Effector memory CD8-positive, alpha-beta T cell (primary cell): ENCODE results near the gene SYNC.

ENCODE experiments used
- ATAC-seq: fragments of 150-1000 bp; cut with Tn5 transposase; replicated peaks from 2 replicates; pipeline ENCODE4 v1.10.0; 2021; ENCODE audit warnings: mild to moderate bottlenecking, moderate library complexity
- DNase-seq, 3 experiments: peaks; one replicate each; pipeline ENCODE4 v3.0.0; 2021
- H3K27ac Mint-ChIP-seq, 2 donors: one replicate each; pipeline ENCODE4 v1.8.0; 2022; ENCODE audit warnings: mild to moderate bottlenecking in 2 of 2, mixed read lengths in 2 of 2, moderate library complexity in 2 of 2
- H3K27me3 Mint-ChIP-seq, 2 donors: one replicate each; pipeline ENCODE4 v1.8.0; 2022; ENCODE audit warnings: mixed read lengths in 2 of 2
- H3K36me3 Mint-ChIP-seq: one replicate; pipeline ENCODE4 v1.8.0; 2022; ENCODE audit warnings: mild to moderate bottlenecking, moderate library complexity, mixed read lengths; ENCODE audit not compliant: insufficient read depth
- H3K4me1 Mint-ChIP-seq, 2 donors: one replicate each; pipeline ENCODE4 v1.8.0; 2022; ENCODE audit warnings: low read depth in 2 of 2, mixed read lengths in 2 of 2
- H3K4me3 Mint-ChIP-seq, 2 donors: one replicate each; pipeline ENCODE4 v1.8.0; 2022; ENCODE audit warnings: mild to moderate bottlenecking in 2 of 2, mixed read lengths in 2 of 2, moderate library complexity in 2 of 2
- H3K9me3 Mint-ChIP-seq, 2 donors: one replicate each; pipeline ENCODE4 v1.8.0; 2022; ENCODE audit warnings: mixed read lengths in 2 of 2

SYNC gene

GRCh38 chr1:32736812-32737791, 34.5 kb upstream of the SYNC start:
- H3K9me3 Mint-ChIP-seq: no peaks in the 10 kb centered on the region
- H3K36me3 Mint-ChIP-seq: no peaks in the 10 kb centered on the region
- peaks cover 0 to 21% of the 10 kb centered on the region in 2 donors for H3K27me3 Mint-ChIP-seq
- H3K4me1 Mint-ChIP-seq: peaks cover 0 to 3% of the 10 kb centered on the region in 2 donors
- ATAC-seq: no peak
- no peak for DNase-seq
- no peak overlapping the region for H3K4me3 Mint-ChIP-seq
- H3K27ac Mint-ChIP-seq: peak overlapping the region in 1 of 2 donors; percentile 29

- no peak for DNase-seq
- no peak overlapping the region for H3K4me3 Mint-ChIP-seq
- no peak overlapping the region for H3K27ac Mint-ChIP-seq
- H3K9me3 Mint-ChIP-seq: no peaks in the 10 kb centered on the region
- peaks cover 7 to 9% of the 10 kb centered on the region in 2 donors for H3K4me1 Mint-ChIP-seq
- H3K27me3 Mint-ChIP-seq: peaks cover 0 to 11% of the 10 kb centered on the region in 2 donors
- no peaks in the 10 kb centered on the region for H3K36me3 Mint-ChIP-seq
- ATAC-seq: no peak
These were observed 31.2 kb upstream of the SYNC start for GRCh38 chr1:32733582-32734321.

GRCh38 chr1:32729254-32730046, 26.9 kb upstream of the SYNC start:
- no peak for ATAC-seq
- Mint-ChIP-seq H3K4me1 (peaks cover 15 to 18% of the 10 kb centered on the region in 2 donors), H3K36me3 (no peaks in the 10 kb centered on the region), H3K27ac (no peak overlapping the region), H3K4me3 (no peak overlapping the region), H3K27me3 (peaks cover 6 to 31% of the 10 kb centered on the region in 2 donors), H3K9me3 (no peaks in the 10 kb centered on the region)
- DNase-seq: no peak

- no peak for ATAC-seq
- peaks cover 6 to 35% of the 10 kb centered on the region in 2 donors for H3K27me3 Mint-ChIP-seq
- H3K27ac Mint-ChIP-seq: no peak overlapping the region
- no peak for DNase-seq
- no peaks in the 10 kb centered on the region for H3K9me3 Mint-ChIP-seq
- H3K4me1 Mint-ChIP-seq: peaks cover 15 to 18% of the 10 kb centered on the region in 2 donors
- H3K4me3 Mint-ChIP-seq: no peak overlapping the region
- H3K36me3 Mint-ChIP-seq: no peaks in the 10 kb centered on the region
These were observed 26.0 kb upstream of the SYNC start for GRCh38 chr1:32728413-32729077.

- Mint-ChIP-seq H3K4me3 (no peak overlapping the region), H3K36me3 (no peaks in the 10 kb centered on the region), H3K9me3 (no peaks in the 10 kb centered on the region), H3K27ac (no peak overlapping the region), H3K4me1 (peaks cover 15 to 18% of the 10 kb centered on the region in 2 donors), H3K27me3 (peaks cover 6 to 35% of the 10 kb centered on the region in 2 donors)
- DNase-seq (no peak), ATAC-seq (no peak)
These were observed 25.3 kb upstream of the SYNC start for GRCh38 chr1:32727876-32728275.

- no peak for ATAC-seq
- no peak overlapping the region for H3K4me3 Mint-ChIP-seq
- H3K27me3 Mint-ChIP-seq: peaks cover 12 to 52% of the 10 kb centered on the region in 2 donors
- H3K4me1 Mint-ChIP-seq: peaks cover 8 to 9% of the 10 kb centered on the region in 2 donors
- H3K9me3 Mint-ChIP-seq: no peaks in the 10 kb centered on the region
- H3K36me3 Mint-ChIP-seq: no peaks in the 10 kb centered on the region
- DNase-seq: no peak
- peak overlapping the region in 1 of 2 donors; percentile 66 for H3K27ac Mint-ChIP-seq
These were observed 23.0 kb upstream of the SYNC start for GRCh38 chr1:32725615-32725982.

GRCh38 chr1:32724678-32725614, 22.4 kb upstream of the SYNC start:
- Mint-ChIP-seq H3K9me3 (no peaks in the 10 kb centered on the region), H3K4me3 (no peak overlapping the region), H3K27ac (peak overlapping the region in 1 of 2 donors; percentile 66), H3K4me1 (peaks cover 8 to 9% of the 10 kb centered on the region in 2 donors), H3K36me3 (no peaks in the 10 kb centered on the region), H3K27me3 (peaks cover 12 to 59% of the 10 kb centered on the region in 2 donors)
- peak; percentile 29 for ATAC-seq
- no peak for DNase-seq

- Mint-ChIP-seq H3K4me1 (peaks cover 4 to 8% of the 10 kb centered on the region in 2 donors), H3K27me3 (peaks cover 6 to 35% of the 10 kb centered on the region in 2 donors), H3K27ac (no peak overlapping the region)
These were observed 17.2 kb upstream of the SYNC start for GRCh38 chr1:32719681-32720275.

GRCh38 chr1:32718527-32718926, 16.0 kb upstream of the SYNC start:
- DNase-seq (no peak), ATAC-seq (no peak)
- Mint-ChIP-seq H3K36me3 (peaks cover 2% of the 10 kb centered on the region), H3K4me1 (peaks cover 4 to 8% of the 10 kb centered on the region in 2 donors), H3K9me3 (no peaks in the 10 kb centered on the region), H3K27me3 (peaks cover 6 to 27% of the 10 kb centered on the region in 2 donors), H3K27ac (no peak overlapping the region), H3K4me3 (no peak overlapping the region)

More at GRCh38 chr1:32719681-32720275, 17.2 kb upstream of the SYNC start:
- DNase-seq (no peak), ATAC-seq (no peak)
- H3K4me3 Mint-ChIP-seq: no peak overlapping the region
- H3K36me3 Mint-ChIP-seq: peaks cover 2% of the 10 kb centered on the region
- H3K9me3 Mint-ChIP-seq: no peaks in the 10 kb centered on the region

GRCh38 chr1:32718036-32718435, 15.5 kb upstream of the SYNC start:
- peaks cover 6 to 27% of the 10 kb centered on the region in 2 donors for H3K27me3 Mint-ChIP-seq
- H3K36me3 Mint-ChIP-seq: peaks cover 2% of the 10 kb centered on the region
- peaks cover 4 to 8% of the 10 kb centered on the region in 2 donors for H3K4me1 Mint-ChIP-seq
- ATAC-seq (no peak), DNase-seq (no peak)
- H3K4me3 Mint-ChIP-seq: no peak overlapping the region
- H3K27ac Mint-ChIP-seq: no peak overlapping the region
- no peaks in the 10 kb centered on the region for H3K9me3 Mint-ChIP-seq

GRCh38 chr1:32717503-32717902, 14.9 kb upstream of the SYNC start:
- ATAC-seq (no peak), DNase-seq (no peak)
- H3K27me3 Mint-ChIP-seq: peaks cover 6 to 27% of the 10 kb centered on the region in 2 donors
- no peaks in the 10 kb centered on the region for H3K9me3 Mint-ChIP-seq
- peaks cover 7% of the 10 kb centered on the region for H3K36me3 Mint-ChIP-seq
- H3K4me3 Mint-ChIP-seq: no peak overlapping the region
- H3K27ac Mint-ChIP-seq: no peak overlapping the region
- H3K4me1 Mint-ChIP-seq: peaks cover 4 to 8% of the 10 kb centered on the region in 2 donors
